ENCODE data around the gene IQSEC1. TPM values are rescaled to one million over a fixed set of nuclear protein-coding genes. Genes with fewer than 3 reads are reported as not detected.
A peak's percentile ranks its signal among the peaks of the same experiment; 100 is the strongest.

The IQSEC1 gene
- total RNA-seq, 1 donor: 22.1 TPM

- peak; percentile 21 for TF ChIP-seq CTCF (IDR thresholded peaks at IDR 0.05; ENCODE audit: extremely low read depth, low read depth, low read length)
- H3K9me3 ChIP-seq (ENCODE audit: low read depth, low read length): no peaks in the 10 kb centered on the region
- H3K4me1 ChIP-seq (ENCODE audit: insufficient read depth, low read length): peaks cover 5% of the 10 kb centered on the region
- no peaks in the 10 kb centered on the region for H4K20me1 ChIP-seq (ENCODE audit: insufficient read depth, low read length)
- no peaks in the 10 kb centered on the region for H3K36me3 ChIP-seq (ENCODE audit: insufficient read depth, low read length)
- H3K79me2 ChIP-seq (ENCODE audit: insufficient read depth, low read length): no peaks in the 10 kb centered on the region
- H3K4me3 ChIP-seq (ENCODE audit: insufficient read depth, low read length): no peak overlapping the region
- peak; percentile 61 for DNase-seq (ENCODE audit: insufficient read length, low spot score, missing footprints)
- H3K27me3 ChIP-seq (ENCODE audit: insufficient read depth, low read length): peaks cover 56% of the 10 kb centered on the region
- no peak overlapping the region for H3K27ac ChIP-seq (ENCODE audit: low read depth, low read length)
- H3K4me2 ChIP-seq (ENCODE audit: insufficient read depth, low read length): no peak overlapping the region
- no peak overlapping the region for H2AFZ ChIP-seq (ENCODE audit: low read length)
Measured at GRCh38 chr3:12890610-12891390, 182.4 kb downstream of the IQSEC1 start.

DNA sequence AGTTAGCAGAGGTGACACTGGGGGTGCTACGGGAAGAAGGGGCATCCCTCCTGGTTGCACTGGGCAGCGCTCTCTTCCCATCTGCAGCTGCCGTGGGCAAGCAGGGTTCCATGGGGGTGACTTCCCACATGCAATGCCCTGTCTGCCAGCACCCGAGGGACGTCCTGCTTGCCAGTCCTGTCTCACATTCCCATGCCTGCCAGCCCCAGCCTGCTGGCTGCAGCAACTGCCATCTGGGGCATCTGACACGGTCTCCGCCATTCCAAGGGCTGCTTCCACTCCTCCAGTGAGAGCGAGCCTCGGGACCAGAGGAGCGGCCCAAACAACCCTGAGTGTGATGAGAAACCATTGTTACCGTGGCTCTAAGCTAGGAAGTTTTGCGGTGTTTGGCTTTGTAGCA is 186.5 kb downstream of the IQSEC1 start:
- peaks cover 39% of the 10 kb centered on the region for H3K27me3 ChIP-seq (ENCODE audit: insufficient read depth, low read length)
- peak; percentile 4 for DNase-seq (ENCODE audit: insufficient read length, low spot score, missing footprints)
- no peaks in the 10 kb centered on the region for H3K79me2 ChIP-seq (ENCODE audit: insufficient read depth, low read length)
- no peaks in the 10 kb centered on the region for H3K36me3 ChIP-seq (ENCODE audit: insufficient read depth, low read length)
- no peak for TF ChIP-seq CTCF (IDR thresholded peaks at IDR 0.05; ENCODE audit: extremely low read depth, low read depth, low read length)
- peaks cover 4% of the 10 kb centered on the region for H3K4me1 ChIP-seq (ENCODE audit: insufficient read depth, low read length)
- no peaks in the 10 kb centered on the region for H4K20me1 ChIP-seq (ENCODE audit: insufficient read depth, low read length)
- H3K4me2 ChIP-seq (ENCODE audit: insufficient read depth, low read length): no peak overlapping the region
- no peak overlapping the region for H3K27ac ChIP-seq (ENCODE audit: low read depth, low read length)
- no peak overlapping the region for H3K4me3 ChIP-seq (ENCODE audit: insufficient read depth, low read length)
- no peaks in the 10 kb centered on the region for H3K9me3 ChIP-seq (ENCODE audit: low read depth, low read length)
- H2AFZ ChIP-seq (ENCODE audit: low read length): no peak overlapping the region

GRCh38 chr3:12886106-12886679 is 187.0 kb downstream of the IQSEC1 start:
- H3K4me3 ChIP-seq (ENCODE audit: insufficient read depth, low read length): no peak overlapping the region
- H3K79me2 ChIP-seq (ENCODE audit: insufficient read depth, low read length): no peaks in the 10 kb centered on the region
- H3K9me3 ChIP-seq (ENCODE audit: low read depth, low read length): no peaks in the 10 kb centered on the region
- TF ChIP-seq CTCF (IDR thresholded peaks at IDR 0.05; ENCODE audit: extremely low read depth, low read depth, low read length): no peak
- H2AFZ ChIP-seq (ENCODE audit: low read length): no peak overlapping the region
- H3K4me2 ChIP-seq (ENCODE audit: insufficient read depth, low read length): peak overlapping the region; percentile 28
- no peaks in the 10 kb centered on the region for H4K20me1 ChIP-seq (ENCODE audit: insufficient read depth, low read length)
- DNase-seq (ENCODE audit: insufficient read length, low spot score, missing footprints): peak; percentile 46
- no peak overlapping the region for H3K27ac ChIP-seq (ENCODE audit: low read depth, low read length)
- H3K27me3 ChIP-seq (ENCODE audit: insufficient read depth, low read length): peaks cover 39% of the 10 kb centered on the region
- H3K36me3 ChIP-seq (ENCODE audit: insufficient read depth, low read length): no peaks in the 10 kb centered on the region
- no peaks in the 10 kb centered on the region for H3K4me1 ChIP-seq (ENCODE audit: insufficient read depth, low read length)

- peak; percentile 68 for DNase-seq (ENCODE audit: insufficient read length, low spot score, missing footprints)
- no peak overlapping the region for H3K27ac ChIP-seq (ENCODE audit: low read depth, low read length)
- H3K4me1 ChIP-seq (ENCODE audit: insufficient read depth, low read length): no peaks in the 10 kb centered on the region
- no peaks in the 10 kb centered on the region for H4K20me1 ChIP-seq (ENCODE audit: insufficient read depth, low read length)
- no peak overlapping the region for H3K4me2 ChIP-seq (ENCODE audit: insufficient read depth, low read length)
- H3K4me3 ChIP-seq (ENCODE audit: insufficient read depth, low read length): no peak overlapping the region
- no peaks in the 10 kb centered on the region for H3K9me3 ChIP-seq (ENCODE audit: low read depth, low read length)
- peaks cover 39% of the 10 kb centered on the region for H3K27me3 ChIP-seq (ENCODE audit: insufficient read depth, low read length)
- no peaks in the 10 kb centered on the region for H3K79me2 ChIP-seq (ENCODE audit: insufficient read depth, low read length)
- H2AFZ ChIP-seq (ENCODE audit: low read length): no peak overlapping the region
- no peak for TF ChIP-seq CTCF (IDR thresholded peaks at IDR 0.05; ENCODE audit: extremely low read depth, low read depth, low read length)
- no peaks in the 10 kb centered on the region for H3K36me3 ChIP-seq (ENCODE audit: insufficient read depth, low read length)
Measured at GRCh38 chr3:12885583-12885930, 187.7 kb downstream of the IQSEC1 start.
